ENCODE measurements around the gene STX2.

STX2 gene

GRCh38 chr12:130879212-130879686 is 40.2 kb upstream of the STX2 start:
- peak; percentile 50 for ATAC-seq
- TF ChIP-seq SNAI2 (CRISPR knock-in tag; IDR thresholded peaks at IDR 0.05) (no peak), ZFP3 (CRISPR knock-in tag; IDR thresholded peaks at IDR 0.05) (no peak), ZC3H10 (CRISPR knock-in tag; IDR thresholded peaks at IDR 0.05) (no peak), TSHZ2 (CRISPR knock-in tag; IDR thresholded peaks at IDR 0.05) (no peak), ZFP30 (CRISPR knock-in tag; IDR thresholded peaks at IDR 0.05) (no peak), ZNF565 (CRISPR knock-in tag; conservative IDR thresholded peaks at IDR 0.05; ENCODE audit: low read depth) (no peak), GLIS3 (CRISPR knock-in tag; IDR thresholded peaks at IDR 0.05) (no peak), TCF4 (CRISPR knock-in tag; IDR thresholded peaks at IDR 0.05; ENCODE audit: borderline replicate concordance) (no peak), RARB (CRISPR knock-in tag; IDR thresholded peaks at IDR 0.05) (no peak), ESRRG (CRISPR knock-in tag; IDR thresholded peaks at IDR 0.05) (no peak), BACH2 (CRISPR knock-in tag; IDR thresholded peaks at IDR 0.05; ENCODE audit: borderline replicate concordance) (no peak), PPARA (CRISPR knock-in tag; IDR thresholded peaks at IDR 0.05; ENCODE audit: borderline replicate concordance) (no peak), ZNF8 (CRISPR knock-in tag; IDR thresholded peaks at IDR 0.05) (no peak), TOX (CRISPR knock-in tag; IDR thresholded peaks at IDR 0.05; ENCODE audit: borderline replicate concordance) (no peak), OSR1 (CRISPR knock-in tag; IDR thresholded peaks at IDR 0.05) (no peak), CSRNP3 (CRISPR knock-in tag; IDR thresholded peaks at IDR 0.05) (no peak), ZNF70 (CRISPR knock-in tag; IDR thresholded peaks at IDR 0.05) (no peak), CSDC2 (CRISPR knock-in tag; IDR thresholded peaks at IDR 0.05) (no peak)
- TF ChIP-seq, protein P1, sequence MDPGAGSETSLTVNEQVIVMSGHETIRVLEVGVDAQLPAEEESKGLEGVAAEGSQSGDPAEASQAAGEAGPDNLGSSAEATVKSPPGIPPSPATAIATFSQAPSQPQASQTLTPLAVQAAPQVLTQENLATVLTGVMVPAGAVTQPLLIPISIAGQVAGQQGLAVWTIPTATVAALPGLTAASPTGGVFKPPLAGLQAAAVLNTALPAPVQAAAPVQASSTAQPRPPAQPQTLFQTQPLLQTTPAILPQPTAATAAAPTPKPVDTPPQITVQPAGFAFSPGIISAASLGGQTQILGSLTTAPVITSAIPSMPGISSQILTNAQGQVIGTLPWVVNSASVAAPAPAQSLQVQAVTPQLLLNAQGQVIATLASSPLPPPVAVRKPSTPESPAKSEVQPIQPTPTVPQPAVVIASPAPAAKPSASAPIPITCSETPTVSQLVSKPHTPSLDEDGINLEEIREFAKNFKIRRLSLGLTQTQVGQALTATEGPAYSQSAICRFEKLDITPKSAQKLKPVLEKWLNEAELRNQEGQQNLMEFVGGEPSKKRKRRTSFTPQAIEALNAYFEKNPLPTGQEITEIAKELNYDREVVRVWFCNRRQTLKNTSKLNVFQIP (CRISPR knock-in tag; IDR thresholded peaks at IDR 0.05; ENCODE audit: borderline replicate concordance, low read depth) = no peak
- TF ChIP-seq, protein P2, sequence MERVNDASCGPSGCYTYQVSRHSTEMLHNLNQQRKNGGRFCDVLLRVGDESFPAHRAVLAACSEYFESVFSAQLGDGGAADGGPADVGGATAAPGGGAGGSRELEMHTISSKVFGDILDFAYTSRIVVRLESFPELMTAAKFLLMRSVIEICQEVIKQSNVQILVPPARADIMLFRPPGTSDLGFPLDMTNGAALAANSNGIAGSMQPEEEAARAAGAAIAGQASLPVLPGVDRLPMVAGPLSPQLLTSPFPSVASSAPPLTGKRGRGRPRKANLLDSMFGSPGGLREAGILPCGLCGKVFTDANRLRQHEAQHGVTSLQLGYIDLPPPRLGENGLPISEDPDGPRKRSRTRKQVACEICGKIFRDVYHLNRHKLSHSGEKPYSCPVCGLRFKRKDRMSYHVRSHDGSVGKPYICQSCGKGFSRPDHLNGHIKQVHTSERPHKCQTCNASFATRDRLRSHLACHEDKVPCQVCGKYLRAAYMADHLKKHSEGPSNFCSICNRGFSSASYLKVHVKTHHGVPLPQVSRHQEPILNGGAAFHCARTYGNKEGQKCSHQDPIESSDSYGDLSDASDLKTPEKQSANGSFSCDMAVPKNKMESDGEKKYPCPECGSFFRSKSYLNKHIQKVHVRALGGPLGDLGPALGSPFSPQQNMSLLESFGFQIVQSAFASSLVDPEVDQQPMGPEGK (CRISPR knock-in tag; IDR thresholded peaks at IDR 0.05; ENCODE audit: borderline replicate concordance) = no peak

DNA sequence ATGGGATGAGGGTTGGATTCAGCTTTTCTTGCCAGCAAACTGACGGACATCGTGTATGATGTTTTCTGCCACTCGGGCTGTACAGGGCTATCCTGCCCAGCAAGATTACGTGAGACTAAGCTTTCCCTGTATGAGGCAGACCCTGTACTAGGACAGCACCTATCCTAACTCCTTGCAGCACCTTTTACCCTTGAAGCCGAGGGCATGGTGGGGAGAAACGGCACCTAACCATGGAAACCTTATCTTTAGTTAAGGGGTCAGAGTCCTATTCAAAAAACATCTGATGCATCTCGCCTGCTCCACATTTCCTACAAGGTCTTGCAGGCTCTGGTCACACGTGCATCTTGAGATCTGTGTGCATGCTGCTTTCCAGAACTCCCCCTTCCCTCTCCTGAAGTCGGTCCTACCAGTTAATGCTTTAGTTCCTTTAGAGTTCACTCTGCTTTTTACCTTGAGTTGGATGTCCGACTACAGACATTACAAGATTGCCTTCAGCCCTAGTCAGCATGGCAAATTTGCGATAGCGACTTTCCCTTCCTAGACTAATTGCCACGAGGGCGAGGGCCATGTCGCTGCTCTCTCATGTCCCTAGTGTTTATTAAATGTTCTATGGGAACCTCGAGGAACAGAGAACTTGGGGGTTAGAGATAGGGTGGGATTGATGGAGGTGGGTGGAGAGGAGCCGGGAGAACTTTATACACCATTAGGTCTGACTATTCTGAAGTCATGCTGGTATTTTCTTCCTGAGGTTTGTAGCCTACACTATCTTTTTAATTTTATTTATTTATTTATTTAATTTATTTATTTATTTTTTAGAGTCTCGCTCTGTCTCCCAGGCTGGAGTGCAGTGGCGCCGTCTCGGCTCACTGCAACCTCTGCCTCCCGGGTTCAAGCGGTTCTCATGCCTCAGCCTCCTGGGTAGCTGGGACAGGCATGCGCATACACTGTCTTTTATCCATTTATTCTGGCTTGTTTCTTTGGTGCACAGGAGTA is 39.4 kb upstream of the STX2 start:
- peak; percentile 10; the same call in 2 of the 3 replicates for ATAC-seq

More for the DNA sequence above, 39.4 kb upstream of the STX2 start:
- no peak for TF ChIP-seq TCF4 (CRISPR knock-in tag; IDR thresholded peaks at IDR 0.05; ENCODE audit: borderline replicate concordance)
- no peak for TF ChIP-seq ZC3H10 (CRISPR knock-in tag; IDR thresholded peaks at IDR 0.05)
- TF ChIP-seq PPARA (CRISPR knock-in tag; IDR thresholded peaks at IDR 0.05; ENCODE audit: borderline replicate concordance) = no peak
- TF ChIP-seq SNAI2 (CRISPR knock-in tag; IDR thresholded peaks at IDR 0.05) = no peak
- TF ChIP-seq, protein P1 (CRISPR knock-in tag; IDR thresholded peaks at IDR 0.05; ENCODE audit: borderline replicate concordance, low read depth) = no peak
- TF ChIP-seq GLIS3 (CRISPR knock-in tag; IDR thresholded peaks at IDR 0.05) = no peak
- TF ChIP-seq ZFP3 (CRISPR knock-in tag; IDR thresholded peaks at IDR 0.05) = no peak
- TF ChIP-seq TOX (CRISPR knock-in tag; IDR thresholded peaks at IDR 0.05; ENCODE audit: borderline replicate concordance) = no peak
- TF ChIP-seq ZFP30 (CRISPR knock-in tag; IDR thresholded peaks at IDR 0.05) = no peak
- no peak for TF ChIP-seq BACH2 (CRISPR knock-in tag; IDR thresholded peaks at IDR 0.05; ENCODE audit: borderline replicate concordance)
- no peak for TF ChIP-seq TSHZ2 (CRISPR knock-in tag; IDR thresholded peaks at IDR 0.05)

Measured in SK-N-SH treated with all-trans-retinoic acid at 6 μM for 48 hours (cell line).